GM19397 (cell line): Measurements from ENCODE around the gene NT5M.
"Not testable (repeated sequence)": the region's sequence is repeated elsewhere in the genome, so short reads cannot be mapped to it uniquely, and the experiment has no call there.

Experiments used
- ATAC-seq: cut with Tn5 transposase; IDR thresholded peaks from one replicate; pipeline ENCODE4 v1.9.1; 2021; ENCODE audit warnings: mild to moderate bottlenecking, moderate library complexity; ENCODE audit not compliant: unreplicated experiment

NT5M gene

DNA sequence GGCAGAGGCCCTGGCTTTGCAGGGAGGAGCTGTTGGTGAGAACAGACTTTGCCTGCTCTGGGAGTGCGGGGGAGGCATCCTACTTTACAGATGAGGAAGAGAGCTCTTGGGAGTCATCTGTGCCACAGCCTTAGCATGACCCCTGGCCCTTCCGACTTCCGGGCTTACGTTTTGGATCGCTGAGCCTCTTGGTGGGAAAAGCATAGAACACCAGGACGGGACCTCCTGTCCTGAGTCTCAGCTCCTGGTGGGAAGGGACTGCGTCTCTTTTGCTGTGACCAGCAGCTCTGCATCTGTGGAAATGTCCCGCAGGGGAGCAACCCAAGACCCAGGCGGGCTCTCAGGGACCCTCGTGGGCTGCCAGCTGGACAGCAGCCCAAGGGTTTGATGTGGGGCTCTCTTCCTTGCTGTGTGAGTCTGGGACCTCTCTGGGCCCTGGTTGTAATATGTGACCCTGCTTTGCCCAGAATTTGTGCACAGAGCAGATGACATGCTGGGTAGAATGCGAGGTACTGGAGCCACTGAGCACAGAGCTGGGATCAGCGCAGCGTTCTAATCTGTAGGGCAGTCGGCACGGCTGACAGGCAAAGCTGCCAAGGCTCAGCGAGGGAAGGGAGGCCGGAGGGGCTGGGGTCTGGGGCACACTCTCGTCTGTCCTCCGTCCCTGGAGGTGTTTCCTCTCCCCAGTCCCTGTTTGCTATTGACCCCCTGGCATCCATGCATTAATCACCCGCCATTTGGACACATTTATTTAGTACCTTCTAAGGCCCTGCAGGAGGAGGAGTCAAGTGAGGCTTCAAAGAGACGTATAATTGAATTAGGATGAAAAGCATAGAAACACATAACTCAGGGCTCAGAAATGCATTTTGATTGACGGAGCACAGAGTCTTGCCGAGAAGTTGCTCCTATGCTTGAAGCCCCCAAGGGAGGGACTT lies 64.0 kb downstream of the NT5M start:
- ATAC-seq: no peak

DNA sequence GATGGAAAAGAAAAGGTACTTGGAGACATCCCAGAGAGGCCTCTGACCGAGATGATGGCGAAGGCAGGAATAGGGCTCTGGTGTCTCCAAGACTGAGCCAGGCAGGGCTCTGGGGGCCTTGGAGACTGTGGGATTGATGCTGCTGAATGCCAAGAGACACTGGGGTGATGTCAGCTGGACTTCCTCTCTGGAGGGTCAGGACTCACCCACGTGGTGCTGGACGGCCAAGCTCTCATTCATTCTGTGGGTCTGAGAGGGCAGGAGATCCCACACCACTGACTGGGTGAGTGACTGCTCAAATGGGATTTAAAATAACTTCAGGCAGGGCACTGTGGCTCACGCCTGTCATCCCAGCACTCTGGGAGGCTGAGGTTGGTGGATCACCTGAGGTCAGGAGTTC lies 64.8 kb downstream of the NT5M start:
- ATAC-seq: no peak

DNA sequence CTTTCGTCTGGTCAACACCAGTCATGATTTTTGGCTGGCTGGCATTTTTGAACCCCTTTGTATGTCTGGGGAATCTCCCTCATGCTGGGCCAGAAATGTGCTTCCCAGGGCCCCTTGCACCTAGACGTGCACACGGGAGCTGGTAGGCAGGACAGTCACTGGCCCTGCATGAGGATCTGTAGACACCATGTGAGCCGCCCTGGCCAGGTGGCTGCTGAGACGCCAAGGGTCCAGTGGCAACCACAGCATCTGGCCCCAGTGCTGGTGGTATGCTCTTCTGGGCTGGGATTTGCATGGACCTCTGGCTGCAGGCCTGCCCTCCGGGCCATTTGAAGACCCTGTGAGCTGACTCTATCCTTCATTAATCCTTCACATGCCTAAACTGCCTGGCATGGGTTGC lies 67.5 kb downstream of the NT5M start:
- ATAC-seq: no peak

DNA sequence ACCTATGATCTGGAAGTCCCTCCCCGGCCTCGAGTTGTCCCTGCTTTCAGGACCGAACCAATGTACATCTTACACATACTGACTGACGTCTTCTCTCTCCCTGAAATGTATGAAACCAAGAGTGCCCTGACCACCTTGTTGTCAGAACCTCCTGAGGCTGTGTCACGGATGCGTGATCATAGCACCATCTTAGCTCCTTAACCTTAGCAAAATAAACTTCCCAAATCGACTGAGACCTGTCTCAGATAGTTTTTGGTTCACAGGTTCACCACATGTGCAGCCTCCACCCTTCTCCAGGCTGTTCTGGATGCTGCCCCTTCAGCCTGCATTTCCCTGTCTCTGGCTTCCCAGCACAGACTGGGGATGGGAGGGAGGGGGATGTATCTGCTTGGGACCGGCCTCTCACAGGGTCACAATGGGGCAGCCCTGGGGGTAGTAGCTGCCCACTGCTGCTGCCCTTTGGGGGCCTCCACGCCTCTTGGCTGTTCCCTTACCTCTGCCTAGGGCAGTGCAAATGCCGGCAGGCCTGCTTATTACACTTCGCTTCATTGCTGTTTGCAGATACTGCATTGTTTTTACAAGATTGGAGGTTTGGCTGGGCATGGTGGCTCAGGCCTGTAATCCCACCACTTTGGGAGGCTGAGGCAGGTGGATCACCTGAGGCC lies 69.8 kb downstream of the NT5M start:
- no peak for ATAC-seq

DNA sequence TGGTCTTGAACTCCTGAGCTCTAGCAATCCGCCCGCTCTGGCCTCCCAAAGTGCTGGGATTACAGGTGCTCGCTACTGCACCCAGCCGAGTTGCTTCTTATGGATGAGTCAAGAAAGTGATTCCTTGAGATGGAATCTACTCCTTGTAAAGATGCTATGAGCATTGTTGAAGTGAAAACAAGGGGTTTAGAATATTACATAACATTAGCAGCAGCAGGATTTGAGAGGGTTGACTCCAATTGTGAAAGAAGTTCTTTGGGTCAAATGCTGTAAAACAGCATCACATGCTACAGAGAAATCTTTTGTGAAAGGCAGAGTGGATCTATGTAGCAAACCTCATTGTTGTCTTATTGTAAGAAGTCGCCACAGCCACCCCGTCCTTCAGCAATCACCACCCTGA lies 72.7 kb downstream of the NT5M start:
- ATAC-seq: no peak

DNA sequence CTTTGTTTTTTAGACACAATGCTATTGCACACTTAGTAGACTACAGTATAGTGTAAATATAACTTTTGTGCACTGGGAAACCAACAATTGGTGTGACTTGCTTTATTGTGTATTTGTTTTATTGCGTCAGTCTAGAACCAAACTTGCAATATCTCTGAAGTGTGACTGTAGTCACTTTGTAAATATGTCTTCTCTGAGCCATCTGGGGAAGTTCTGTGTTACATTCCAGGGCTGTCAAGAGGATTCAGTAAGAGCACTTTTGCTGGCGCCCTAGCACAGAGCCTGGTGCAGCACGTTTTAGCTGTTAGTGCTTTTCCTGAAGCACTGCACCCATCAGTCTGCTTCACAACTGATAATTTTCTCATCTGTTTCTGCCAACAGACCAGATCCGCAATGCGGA lies 73.2 kb downstream of the NT5M start:
- ATAC-seq: no peak

DNA sequence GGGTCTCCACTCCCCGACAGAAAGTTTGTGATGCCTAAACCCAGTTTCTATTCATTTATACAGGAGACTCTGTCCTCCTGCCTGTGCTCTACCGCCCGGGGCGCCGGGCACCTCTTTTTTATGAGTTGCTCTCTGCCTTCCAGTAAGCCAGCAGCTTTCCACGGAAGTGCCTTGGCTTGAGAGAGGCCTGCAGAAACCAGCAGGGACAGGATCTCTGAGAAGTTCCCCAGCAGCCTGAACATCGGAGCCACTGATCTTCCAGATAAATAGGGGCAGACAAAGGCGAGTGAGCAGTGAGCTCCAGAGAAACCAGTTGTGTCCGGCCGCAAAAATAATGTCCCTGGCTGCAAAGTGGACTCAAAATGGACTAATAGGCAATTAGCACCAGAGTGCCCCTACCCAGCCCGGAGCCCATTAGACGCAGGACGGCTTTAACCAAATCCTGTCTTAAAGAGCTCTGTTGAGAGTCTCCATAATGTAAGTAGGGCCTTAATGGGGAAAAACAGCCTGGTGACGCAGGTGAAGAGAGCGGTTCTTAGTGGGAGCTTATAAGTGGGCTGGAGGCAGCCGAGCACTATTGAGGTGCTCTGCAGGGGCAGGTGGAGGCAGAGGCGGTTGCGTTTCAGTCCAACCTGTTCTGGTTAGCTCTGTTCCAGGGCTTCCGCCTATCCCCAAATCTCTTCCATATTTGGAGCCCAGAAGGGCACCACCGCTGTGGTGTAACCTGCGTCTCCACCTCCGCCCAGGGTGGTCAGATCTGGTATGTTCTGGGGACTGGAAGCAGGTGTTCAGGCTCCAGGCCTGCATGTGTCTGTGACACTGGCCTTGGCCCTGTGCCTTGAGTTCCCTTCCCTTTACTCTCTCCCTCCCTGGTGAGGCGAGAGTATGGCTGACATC lies 74.1 kb downstream of the NT5M start:
- ATAC-seq: no peak

DNA sequence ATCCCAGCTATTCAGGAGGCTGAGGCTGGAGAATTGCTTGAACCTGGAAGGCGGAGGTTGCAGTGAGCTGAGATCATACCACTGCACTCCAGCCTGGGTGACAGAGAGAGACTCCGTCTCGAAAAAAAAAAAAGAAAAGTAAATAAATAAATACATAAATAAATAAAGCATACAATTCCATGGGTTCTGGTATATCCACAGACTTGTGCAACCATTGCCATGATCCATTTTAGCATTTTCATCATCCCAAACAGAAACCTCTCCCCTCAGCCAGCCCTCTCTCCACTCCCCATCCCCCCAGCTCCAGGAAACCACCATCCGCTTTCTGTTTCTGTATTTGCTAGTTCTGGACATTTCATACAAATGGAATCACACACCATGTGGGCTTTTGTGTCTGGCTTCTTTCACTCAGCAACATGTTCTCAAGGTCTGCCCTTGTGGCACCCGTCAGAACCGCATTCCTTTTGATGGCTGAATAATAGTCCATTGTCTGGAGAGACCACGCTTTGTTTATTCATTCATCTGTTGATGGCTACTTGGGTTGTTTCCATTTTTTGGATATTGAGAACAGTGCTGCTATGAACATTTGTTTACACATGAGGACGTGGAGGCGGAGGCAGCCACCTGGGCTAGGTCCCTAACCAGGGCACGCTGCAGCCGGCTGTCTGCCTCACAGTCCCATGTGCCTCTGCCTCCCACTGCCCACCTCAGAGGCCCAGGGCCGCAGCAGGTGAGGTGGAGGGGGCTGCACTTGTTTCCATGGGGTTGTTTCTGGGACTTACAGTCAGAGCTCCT lies 76.2 kb downstream of the NT5M start:
- ATAC-seq: no peak

DNA sequence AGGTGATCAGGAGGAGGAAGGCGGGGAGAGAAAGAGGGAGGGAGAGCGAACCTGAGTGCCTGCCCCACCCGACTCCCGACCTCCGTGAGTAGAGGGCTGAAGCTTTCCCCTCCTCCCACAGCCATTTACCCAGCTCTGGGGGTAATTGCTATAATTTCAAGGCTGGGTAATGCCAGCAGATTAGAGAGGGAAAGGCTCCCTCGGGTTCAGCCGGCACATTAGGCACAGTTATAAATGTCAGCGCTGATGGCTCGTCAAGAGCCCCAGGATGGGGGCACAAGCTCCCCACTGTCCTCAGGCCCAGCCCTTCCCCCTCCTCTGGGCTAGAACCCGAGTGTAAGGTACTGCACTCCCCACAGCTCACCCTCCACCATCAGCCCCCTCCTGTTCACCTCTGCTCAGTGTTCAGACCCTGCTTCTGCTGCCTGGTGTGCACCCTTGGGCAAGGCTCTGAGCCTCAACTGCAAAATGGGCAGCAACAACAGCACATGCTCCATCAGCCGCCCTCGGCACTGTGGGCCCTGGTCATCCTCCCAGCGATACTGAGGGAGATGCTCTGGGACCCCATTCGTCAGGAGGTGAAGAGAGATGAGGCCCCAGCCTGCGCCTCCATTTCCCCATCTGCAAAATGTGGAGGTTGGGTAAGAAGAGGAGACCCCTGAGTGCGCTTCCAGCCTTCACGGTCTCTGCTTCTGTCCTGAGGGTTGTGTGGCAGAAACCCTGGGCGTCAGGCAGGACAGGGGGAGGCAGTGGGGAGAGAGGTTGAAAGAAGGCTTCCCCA lies 77.2 kb downstream of the NT5M start:
- no peak for ATAC-seq

DNA sequence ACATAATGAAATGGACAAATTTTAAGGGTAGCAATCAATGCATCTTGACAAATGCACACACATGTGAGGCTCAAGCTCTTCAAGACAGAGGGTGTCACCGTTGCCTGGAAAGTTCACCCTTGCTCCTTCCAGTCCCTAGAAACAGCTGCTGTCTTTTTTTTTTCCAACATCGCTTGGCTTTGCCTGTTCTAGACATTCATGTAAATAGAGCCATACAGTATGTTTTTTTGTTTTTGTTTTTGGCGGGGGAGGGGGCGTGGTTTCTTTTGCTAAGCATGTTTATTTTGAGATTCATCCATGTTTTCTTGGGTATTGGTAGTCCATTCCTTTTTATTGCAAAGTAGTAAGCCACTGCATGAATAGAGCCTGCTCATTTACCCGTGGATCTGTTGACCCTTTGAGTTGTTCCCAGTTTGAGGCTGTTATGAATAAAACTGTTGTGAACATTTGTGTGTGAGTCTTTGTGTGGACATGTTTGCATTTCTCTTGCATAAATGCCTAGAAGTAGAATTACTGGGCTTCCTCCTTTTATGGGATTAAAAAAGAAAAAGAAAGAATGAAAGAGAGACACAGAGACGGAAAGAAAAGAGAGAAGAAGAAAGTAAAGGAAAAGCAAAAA lies 78.4 kb downstream of the NT5M start:
- ATAC-seq: no peak

DNA sequence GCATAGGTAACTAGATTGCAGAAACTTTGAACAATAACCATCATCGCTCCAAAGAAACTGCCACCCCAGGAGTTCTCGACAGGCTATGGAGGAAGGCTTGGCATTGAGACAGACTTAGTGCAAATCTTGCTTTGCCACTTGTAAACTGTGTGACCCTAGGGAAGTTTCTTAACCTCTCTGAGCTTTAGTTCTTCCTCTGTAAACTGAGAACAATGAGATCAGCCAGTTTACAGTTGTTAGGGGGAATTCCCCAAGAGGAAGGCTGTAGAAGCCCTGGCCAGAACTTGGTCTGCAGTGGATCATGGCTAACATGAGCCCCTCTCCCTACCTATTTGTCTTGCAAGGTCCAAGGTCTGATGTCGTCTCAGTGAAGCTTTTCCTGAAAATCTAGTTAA lies 78.9 kb downstream of the NT5M start:
- no peak for ATAC-seq

DNA sequence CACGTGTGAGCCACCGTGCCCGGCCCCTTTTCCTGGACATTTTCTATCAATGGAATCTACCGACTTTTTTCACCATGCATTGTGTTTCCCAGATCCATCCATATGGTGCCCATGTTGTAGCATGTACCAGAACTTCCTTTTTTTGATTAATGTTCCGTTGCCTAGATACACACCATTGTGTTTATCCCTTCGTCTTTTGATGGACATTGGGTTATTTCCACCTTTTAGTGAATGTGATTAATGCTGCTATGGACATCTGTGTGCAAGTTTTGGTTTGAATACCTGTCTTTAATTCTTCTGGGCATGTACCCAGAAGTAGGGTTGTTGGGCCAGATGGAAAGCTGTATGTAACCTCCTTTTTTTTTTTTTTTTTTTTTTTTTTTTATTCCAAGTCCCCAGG lies 79.8 kb downstream of the NT5M start:
- ATAC-seq: no peak

DNA sequence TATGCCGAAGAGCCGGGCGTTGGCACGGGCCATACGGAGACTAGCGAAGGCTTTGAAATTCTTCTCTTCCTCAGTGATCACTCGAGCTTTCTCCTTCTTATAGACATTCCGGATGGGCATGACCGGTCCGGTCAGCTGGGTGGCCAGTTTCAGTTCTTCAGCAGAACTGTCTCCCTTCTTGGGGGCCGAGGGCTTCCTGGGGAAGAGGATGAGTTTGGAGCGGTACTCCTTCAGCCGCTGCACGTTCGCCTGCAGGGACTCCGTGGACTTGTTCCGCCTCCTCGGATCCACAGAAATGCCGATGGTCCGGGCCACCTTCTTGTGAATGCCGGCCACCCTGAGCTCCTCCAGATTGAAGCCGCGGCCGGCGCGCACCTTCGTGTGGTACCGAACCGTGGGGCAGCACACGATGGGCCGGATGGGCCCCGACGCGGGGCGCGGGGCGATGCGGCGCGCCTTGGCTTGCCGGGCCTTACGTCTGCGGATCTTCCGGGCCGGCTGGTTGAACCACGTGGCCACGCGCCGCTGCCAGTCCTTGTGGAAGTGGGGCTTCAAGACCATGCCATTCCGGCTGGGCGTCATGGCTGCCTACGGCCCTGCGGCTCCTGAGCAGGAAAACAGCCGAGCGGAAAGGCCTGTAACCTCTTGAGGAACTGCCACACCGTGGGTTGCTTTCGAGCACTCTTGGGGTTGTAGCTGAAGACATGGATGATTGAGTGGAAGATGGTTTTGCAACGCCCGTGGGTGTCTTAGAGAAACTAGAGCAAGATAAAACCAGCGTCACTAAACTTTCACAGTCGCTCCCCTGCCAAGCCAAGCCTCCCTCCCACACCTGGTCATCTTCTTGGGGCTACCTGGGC lies 80.5 kb downstream of the NT5M start:
- not testable (repeated sequence) for ATAC-seq

DNA sequence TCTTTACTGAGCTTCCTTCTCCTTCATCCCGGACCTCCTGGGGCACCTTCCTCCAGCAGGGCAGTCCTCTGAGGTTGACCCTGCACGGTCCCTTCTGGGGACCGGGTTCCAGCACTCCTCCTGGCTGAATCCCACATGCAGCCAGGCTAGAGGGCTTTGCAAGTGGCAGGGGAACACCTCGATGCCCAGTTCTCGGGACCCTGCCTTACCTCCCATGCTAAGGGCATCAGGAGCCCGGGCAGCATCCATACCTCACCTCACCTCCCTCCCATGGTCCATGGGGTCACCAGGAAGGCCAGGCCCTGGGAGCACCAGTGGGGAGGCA lies 81.1 kb downstream of the NT5M start:
- ATAC-seq: no peak

DNA sequence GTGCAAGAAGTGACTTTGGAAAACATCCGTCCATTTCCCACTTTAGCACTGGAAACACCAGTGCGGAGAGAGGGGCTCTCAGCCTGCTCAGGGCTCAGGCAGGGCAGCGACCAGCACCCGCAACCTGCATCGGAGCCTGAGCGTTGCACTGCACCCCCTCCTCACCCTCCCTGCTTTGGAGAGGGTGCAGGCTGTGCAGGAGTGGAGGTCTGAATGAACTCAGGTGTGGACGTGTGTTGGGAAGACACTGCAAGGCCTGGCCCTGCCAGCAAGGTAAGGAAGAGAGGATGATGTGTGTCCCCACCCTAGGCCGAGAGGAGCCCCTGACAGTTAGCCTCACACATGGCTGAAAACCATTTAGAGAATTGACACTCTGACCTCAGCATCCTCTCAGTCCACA lies 81.8 kb downstream of the NT5M start:
- ATAC-seq: no peak

DNA sequence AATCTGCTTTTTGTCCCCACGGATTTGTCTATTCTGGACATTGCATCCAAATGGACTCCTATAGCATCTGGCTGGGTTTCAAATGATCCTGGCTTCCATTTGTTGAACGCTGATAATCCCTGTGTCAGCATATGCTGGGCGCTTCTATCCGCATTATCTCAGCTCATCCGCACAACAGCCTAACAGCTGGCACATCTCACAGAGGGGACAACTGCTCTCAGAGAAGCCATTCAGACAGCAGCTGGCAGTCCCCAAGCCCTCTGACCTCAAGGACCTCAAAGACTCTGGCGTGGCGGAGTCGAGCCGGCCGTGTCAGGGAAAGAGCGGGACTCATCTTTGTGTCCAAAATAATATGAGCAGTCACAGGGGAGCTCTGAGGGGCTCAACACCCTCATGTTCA lies 82.3 kb downstream of the NT5M start:
- ATAC-seq: no peak

DNA sequence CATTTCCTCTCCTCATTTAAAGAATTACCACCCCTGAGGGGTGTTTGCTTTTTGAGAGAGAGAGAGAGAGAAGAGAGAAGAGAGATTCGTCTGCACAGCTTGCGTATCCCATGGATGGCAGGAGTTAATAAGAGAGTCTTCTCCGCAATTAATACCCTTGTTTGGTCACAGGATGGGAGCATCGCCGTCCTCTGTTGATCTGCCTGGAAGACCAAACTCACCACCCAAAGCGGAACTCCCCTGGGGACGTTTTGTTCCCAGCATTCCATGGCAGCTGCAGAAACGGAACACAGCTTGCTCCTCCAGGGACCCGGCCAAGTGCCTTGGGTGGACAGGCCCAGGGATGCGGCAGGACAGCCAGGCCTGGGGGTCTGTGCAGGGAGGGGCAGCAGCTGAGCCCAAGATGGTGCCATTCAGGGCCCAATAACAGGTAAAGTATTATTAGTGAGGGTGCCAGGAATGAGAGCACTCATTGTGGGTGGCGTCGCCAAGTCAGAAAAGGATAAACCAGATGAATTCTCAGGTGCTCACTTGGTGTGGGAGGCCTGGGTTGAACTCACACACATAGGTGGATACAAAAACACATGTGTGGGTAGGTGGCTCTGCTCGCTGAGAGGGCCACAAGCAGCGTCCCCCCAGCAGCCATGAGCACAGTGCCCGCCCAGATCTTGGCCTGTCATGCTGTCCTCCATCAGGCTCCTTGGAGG lies 83.1 kb downstream of the NT5M start:
- ATAC-seq: no peak

DNA sequence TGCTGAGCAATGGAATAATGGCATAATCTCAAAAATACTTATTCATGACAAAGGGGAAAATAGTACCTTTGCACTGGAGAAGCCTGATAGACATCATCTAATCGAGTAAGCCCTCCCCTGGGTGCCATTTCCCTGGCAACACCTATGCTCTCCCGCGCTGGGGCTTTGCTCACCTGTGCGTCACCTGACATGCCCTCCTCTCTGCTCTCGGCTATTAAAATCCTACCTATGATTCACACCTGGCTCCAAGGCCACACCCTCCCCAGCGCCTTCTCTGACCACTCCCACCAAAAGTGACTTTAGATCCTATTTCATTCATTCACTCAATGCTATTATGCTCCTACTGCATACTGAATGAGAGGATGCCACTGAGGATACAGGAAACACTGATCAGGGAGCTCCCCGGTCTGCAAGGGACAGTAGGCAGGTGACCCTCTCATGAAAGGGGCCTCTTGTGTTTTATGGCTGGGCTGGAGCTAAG lies 83.9 kb downstream of the NT5M start:
- ATAC-seq: no peak
